ENCODE data around the gene PSMA5.

DNA sequence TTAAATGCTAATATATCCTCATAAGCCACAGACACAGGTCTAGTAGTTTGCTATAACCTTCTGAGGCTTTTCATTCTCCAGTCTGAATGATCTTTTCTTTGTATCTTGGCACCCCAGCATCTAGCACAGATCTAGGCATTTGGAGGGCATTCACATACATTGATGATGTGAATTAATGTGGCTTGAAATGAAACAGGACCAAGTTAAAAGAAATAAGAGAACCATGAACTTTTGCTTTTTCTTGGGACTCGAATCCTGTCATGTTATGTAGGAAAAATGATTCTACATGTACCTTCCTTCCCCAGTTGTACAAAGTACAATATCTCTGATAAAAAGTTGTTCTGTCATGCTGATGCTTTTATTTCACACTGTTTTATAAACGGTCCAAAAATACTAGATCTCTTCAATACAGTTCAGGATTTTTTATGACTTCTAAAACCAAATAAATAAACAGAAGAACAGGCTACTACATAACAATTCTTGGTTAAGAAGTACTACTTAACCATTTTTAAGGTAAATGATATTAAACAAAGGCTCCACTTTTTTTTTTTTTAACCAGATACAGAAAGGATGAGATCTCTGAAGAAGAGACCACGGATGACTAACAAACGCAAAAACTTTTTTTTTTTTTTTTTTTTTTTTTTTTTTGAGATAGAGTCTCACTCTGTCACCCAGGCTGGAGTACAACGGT is 31.5 kb downstream of the PSMA5 start:
- TF ChIP-seq, protein P1, sequence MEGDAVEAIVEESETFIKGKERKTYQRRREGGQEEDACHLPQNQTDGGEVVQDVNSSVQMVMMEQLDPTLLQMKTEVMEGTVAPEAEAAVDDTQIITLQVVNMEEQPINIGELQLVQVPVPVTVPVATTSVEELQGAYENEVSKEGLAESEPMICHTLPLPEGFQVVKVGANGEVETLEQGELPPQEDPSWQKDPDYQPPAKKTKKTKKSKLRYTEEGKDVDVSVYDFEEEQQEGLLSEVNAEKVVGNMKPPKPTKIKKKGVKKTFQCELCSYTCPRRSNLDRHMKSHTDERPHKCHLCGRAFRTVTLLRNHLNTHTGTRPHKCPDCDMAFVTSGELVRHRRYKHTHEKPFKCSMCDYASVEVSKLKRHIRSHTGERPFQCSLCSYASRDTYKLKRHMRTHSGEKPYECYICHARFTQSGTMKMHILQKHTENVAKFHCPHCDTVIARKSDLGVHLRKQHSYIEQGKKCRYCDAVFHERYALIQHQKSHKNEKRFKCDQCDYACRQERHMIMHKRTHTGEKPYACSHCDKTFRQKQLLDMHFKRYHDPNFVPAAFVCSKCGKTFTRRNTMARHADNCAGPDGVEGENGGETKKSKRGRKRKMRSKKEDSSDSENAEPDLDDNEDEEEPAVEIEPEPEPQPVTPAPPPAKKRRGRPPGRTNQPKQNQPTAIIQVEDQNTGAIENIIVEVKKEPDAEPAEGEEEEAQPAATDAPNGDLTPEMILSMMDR (IDR thresholded peaks at IDR 0.05 in 4 of 5, conservative IDR thresholded peaks at IDR 0.05 in 1 of 5), result no peak
- TF ChIP-seq POLR2A (IDR thresholded peaks at IDR 0.05), result peak in 1 of 2 donors; percentile 16

All from gastrocnemius medialis (tissue), 4 donors.